SK-N-SH (cell line): ENCODE results near the gene CD79A. TPM values are rescaled to one million over a fixed set of nuclear protein-coding genes. Genes with fewer than 3 reads are reported as not detected.

Source experiments
- CTCF ChIA-PET: fragments of 300-600, 350-600 bp; formaldehyde crosslinking; extraction: SDS; loops from one replicate; lab custom pipeline; 2021; lab: Yijun Ruan, JAX
- POLR2A ChIA-PET: fragments of 350-600 bp; sonication (Branson Sonifier 250); formaldehyde crosslinking; extraction: SDS; loops from one replicate; lab custom pipeline; 2020; ENCODE audit warnings: antibody characterized with exemption, inconsistent platforms; lab: Yijun Ruan, JAX
- DNase-seq: peaks from one replicate; pipeline ENCODE4 v3.0.0; 2012
- H2AFZ ChIP-seq: fragments of 200-600 bp; sonication (generic); 2 replicates; pipeline ENCODE4 v1.8.1; 2016; ENCODE audit warnings: antibody characterized with exemption, mild to moderate bottlenecking, low read depth
- H3F3A ChIP-seq: fragments of 200-600 bp; sonication (generic); replicated peaks from 2 replicates; pipeline ENCODE3; 2016; ENCODE audit warnings: antibody characterized with exemption, mild to moderate bottlenecking; ENCODE audit not compliant: insufficient read depth
- H3K27ac ChIP-seq, 2 experiments: fragments of 200-500 bp in 1 of 2; fragments of 200-600 bp in 1 of 2; sonication (Bioruptor generic) in 1 of 2; sonication (generic), shearing (Covaris generic) in 1 of 2; 2 replicates each; pipeline versions ENCODE4 v1.5.1 to v1.6.1; 2014 to 2016; ENCODE audit warnings: low read depth in 2 of 2, inconsistent platforms in 1 of 2, low read length in 1 of 2, mild to moderate bottlenecking in 1 of 2, mixed read lengths in 1 of 2
- H3K27me3 ChIP-seq: fragments of 200-600 bp; sonication (generic), shearing (Covaris generic); 2 replicates; pipeline ENCODE4 v1.6.1; 2016; ENCODE audit warnings: mixed run types; ENCODE audit not compliant: insufficient read depth
- H3K36me3 ChIP-seq, 2 experiments: fragments of 200-500 bp in 1 of 2; fragments of 200-600 bp in 1 of 2; sonication (Bioruptor generic) in 1 of 2; sonication (generic) in 1 of 2; replicated peaks in 1 of 2; 2 replicates each; pipeline versions ENCODE3 to v1.5.1; 2014 to 2016; ENCODE audit warnings: low read length in 1 of 2, mild to moderate bottlenecking in 1 of 2; ENCODE audit not compliant: insufficient read depth in 2 of 2, control insufficient read depth in 1 of 2
- H3K4me1 ChIP-seq, 2 experiments: fragments of 200-500 bp in 1 of 2; fragments of 200-600 bp in 1 of 2; sonication (Bioruptor generic) in 1 of 2; sonication (generic), shearing (Covaris generic) in 1 of 2; 2 replicates each; pipeline versions ENCODE4 v1.5.1 to v1.6.1; 2014 to 2016; ENCODE audit warnings: low read depth in 1 of 2, low read length in 1 of 2, mixed run types in 1 of 2; ENCODE audit not compliant: insufficient read depth in 2 of 2, control insufficient read depth in 1 of 2
- H3K4me2 ChIP-seq: fragments of 200-600 bp; sonication (generic), shearing (Covaris generic); 2 replicates; pipeline ENCODE4 v1.6.1; 2017; ENCODE audit warnings: mixed run types
- H3K4me3 ChIP-seq, 2 experiments: fragments of 200-500 bp in 1 of 2; fragments of 200-600 bp in 1 of 2; sonication (Bioruptor generic) in 1 of 2; sonication (generic), shearing (Covaris generic) in 1 of 2; 2 replicates each; pipeline versions ENCODE4 v1.5.1 to v1.8.1; 2014 to 2016; ENCODE audit warnings: low read depth in 2 of 2, inconsistent platforms in 1 of 2, low read length in 1 of 2, mild to moderate bottlenecking in 1 of 2, mixed read lengths in 1 of 2, moderate library complexity in 1 of 2
- H3K79me2 ChIP-seq: fragments of 200-600 bp; sonication (generic); 2 replicates; pipeline ENCODE4 v1.8.1; 2017; ENCODE audit warnings: mild to moderate bottlenecking; ENCODE audit not compliant: insufficient read depth
- H3K9ac ChIP-seq: fragments of 200-600 bp; sonication (generic); 2 replicates; pipeline ENCODE4 v1.6.1; 2017; ENCODE audit warnings: mixed run types
- H3K9me2 ChIP-seq: fragments of 200-600 bp; sonication (generic); 2 replicates; pipeline ENCODE4 v1.6.1; 2017; ENCODE audit warnings: mixed run types
- H3K9me3 ChIP-seq: fragments of 200-600 bp; sonication (generic); 2 replicates; pipeline ENCODE4 v1.6.1; 2017; ENCODE audit warnings: mixed run types, mild to moderate bottlenecking, moderate library complexity
- H4K20me1 ChIP-seq: fragments of 200-600 bp; sonication (generic); 2 replicates; pipeline ENCODE4 v1.6.1; 2017; ENCODE audit warnings: mild to moderate bottlenecking, mixed run types; ENCODE audit not compliant: insufficient read depth
- EZH2phosphoT487 ChIP-seq: fragments of 200-600 bp; sonication (generic); IDR thresholded peaks from 2 replicates; pipeline ENCODE4 v1.6.1; 2017; ENCODE audit warnings: low read depth, mixed run types, mild to moderate bottlenecking, antibody characterized with exemption, moderate library complexity, borderline replicate concordance
- FOXJ3 ChIP-seq: sonication (generic); formaldehyde crosslinking; IDR thresholded peaks from 2 replicates; pipeline ENCODE4 v1.5.1; 2020; ENCODE audit warnings: mild to moderate bottlenecking, missing genetic modification reagents
- FOXM1 ChIP-seq: IDR thresholded peaks from 2 replicates; pipeline ENCODE4 v1.4.0; 2012; ENCODE audit warnings: low read depth, mild to moderate bottlenecking
- GABPA ChIP-seq: IDR thresholded peaks from 2 replicates; pipeline ENCODE4 v1.4.0; 2012; ENCODE audit warnings: low read depth, mild to moderate bottlenecking
- GATA2 ChIP-seq: sonication (generic); formaldehyde crosslinking; IDR thresholded peaks from 2 replicates; pipeline ENCODE4 v1.5.0; 2020; ENCODE audit warnings: mild to moderate bottlenecking, missing genetic modification reagents
- JUND ChIP-seq: IDR thresholded peaks from 2 replicates; pipeline ENCODE4 v1.4.0; 2012
- MAX ChIP-seq: IDR thresholded peaks from 2 replicates; pipeline ENCODE4 v1.4.0; 2012; ENCODE audit warnings: low read depth
- MEF2A ChIP-seq: IDR thresholded peaks from 2 replicates; pipeline ENCODE4 v1.4.0; 2012; ENCODE audit warnings: low read depth, borderline replicate concordance
- NFIC ChIP-seq: IDR thresholded peaks from 2 replicates; pipeline ENCODE4 v1.4.0; 2012; ENCODE audit warnings: borderline replicate concordance
- NRF1 ChIP-seq: IDR thresholded peaks from 2 replicates; pipeline ENCODE4 v1.6.1; 2012; ENCODE audit warnings: low read depth, mild to moderate bottlenecking, low read length
- RAD21 ChIP-seq: IDR thresholded peaks from 2 replicates; pipeline ENCODE4 v1.6.1; 2012; ENCODE audit warnings: mild to moderate bottlenecking, low read length
- RCOR1 ChIP-seq: fragments of 150-350 bp; IDR thresholded peaks from 2 replicates; pipeline ENCODE4 v1.6.1; 2017; ENCODE audit warnings: antibody characterized with exemption, low read length
- RFX5 ChIP-seq: IDR thresholded peaks from 2 replicates; pipeline ENCODE4 v1.6.1; 2012; ENCODE audit warnings: mild to moderate bottlenecking, improper control_type of control experiment, low read length
- SIN3A ChIP-seq: IDR thresholded peaks from 2 replicates; pipeline ENCODE4 v1.6.1; 2012; ENCODE audit warnings: low read depth, mild to moderate bottlenecking, low read length, moderate library complexity, borderline replicate concordance
- TCF12 ChIP-seq: IDR thresholded peaks from 2 replicates; pipeline ENCODE4 v1.4.0; 2012
- TEAD4 ChIP-seq: IDR thresholded peaks from 2 replicates; pipeline ENCODE4 v1.4.0; 2012; ENCODE audit warnings: mild to moderate bottlenecking, borderline replicate concordance; ENCODE audit not compliant: insufficient read depth
- USF1 ChIP-seq: IDR thresholded peaks from 2 replicates; pipeline ENCODE4 v1.4.0; 2012; ENCODE audit warnings: low read depth, borderline replicate concordance
- YY1 ChIP-seq: IDR thresholded peaks from 2 replicates; pipeline ENCODE4 v1.4.0; 2012; ENCODE audit warnings: low read depth, mild to moderate bottlenecking
- ZBTB33 ChIP-seq: IDR thresholded peaks from 2 replicates; pipeline ENCODE4 v1.4.0; 2012; ENCODE audit warnings: low read depth, borderline replicate concordance
- WGBS: methylation state at CpG from one replicate; pipeline ENCODE4 v1.1.6; 2017; ENCODE audit warnings: low lambda C conversion rate; 5-methylcytosine and 5-hydroxymethylcytosine counted together
- polyA plus RNA-seq, 3 experiments: library from polyadenylated mRNA; depleted of rRNA; stranded (reverse); fragments of >200 nt; gene quantifications; 2 replicates each; pipeline ENCODE4 v1.2.3, GENCODE V29; 2012
- TF ChIP-seq, protein P1 (sequence below): fragments of 150-350 bp; IDR thresholded peaks from 2 replicates; pipeline ENCODE4 v1.6.1; 2016; ENCODE audit warnings: mild to moderate bottlenecking, low read depth, low read length
- TF ChIP-seq, protein P2 (sequence below): fragments of 200-600 bp; sonication (generic); IDR thresholded peaks from 2 replicates; pipeline ENCODE4 v1.6.1; 2017; ENCODE audit warnings: antibody characterized with exemption, mild to moderate bottlenecking, moderate library complexity

The CD79A gene
- polyA plus RNA-seq, 1 of the 3 experiments (the other 2 are of a cell fraction), result 0.20 TPM

DNA sequence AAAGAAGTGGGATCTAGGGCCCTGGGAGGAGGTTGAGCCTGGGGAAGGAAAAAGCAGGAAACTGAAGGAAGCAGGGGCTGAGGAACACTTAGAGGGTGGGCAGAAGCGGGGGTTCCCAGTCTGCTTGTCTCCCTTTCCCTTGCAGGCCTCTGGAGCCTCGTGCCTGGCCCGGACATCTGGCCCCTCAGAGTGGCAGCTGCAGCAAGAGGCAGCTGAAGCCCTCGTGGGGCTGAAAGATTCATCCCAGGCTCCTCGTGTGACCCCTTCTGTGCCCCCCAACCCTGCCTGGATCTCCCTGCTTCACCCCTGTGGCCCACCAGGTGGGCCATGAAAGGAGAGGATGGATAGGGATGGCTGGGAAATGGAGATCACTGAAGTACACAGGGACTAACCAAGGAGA is 26.7 kb upstream of the CD79A start:
- H3K27ac ChIP-seq, result no peak overlapping the region
- H3K4me2 ChIP-seq, result no peak overlapping the region
- no peaks in the 10 kb centered on the region for H3K36me3 ChIP-seq
- no peaks in the 10 kb centered on the region for H3K9me3 ChIP-seq
- H3K4me1 ChIP-seq, result no peaks in the 10 kb centered on the region
- POLR2A ChIA-PET, result interaction anchor here (0.7 to 1.0 kb wide), 2 partner anchors 9 to 10 kb away, joined by 3 to 5 read pairs; partner anchors contain the start of gene RPS19
- H3K79me2 ChIP-seq, result no peaks in the 10 kb centered on the region
- peaks cover 60% of the 10 kb centered on the region for H3K27me3 ChIP-seq
- CTCF ChIA-PET, result interaction anchor here (0.7 to 5.5 kb wide), 6 partner anchors 8 to 144 kb away, joined by 3 to 34 read pairs (median 6); no protein-coding TSS in a partner anchor
- H3K9ac ChIP-seq, result no peak overlapping the region
- H4K20me1 ChIP-seq, result no peaks in the 10 kb centered on the region
- no peaks in the 10 kb centered on the region for H3F3A ChIP-seq
- TF ChIP-seq FOXM1, result no peak
- TF ChIP-seq, protein P1, sequence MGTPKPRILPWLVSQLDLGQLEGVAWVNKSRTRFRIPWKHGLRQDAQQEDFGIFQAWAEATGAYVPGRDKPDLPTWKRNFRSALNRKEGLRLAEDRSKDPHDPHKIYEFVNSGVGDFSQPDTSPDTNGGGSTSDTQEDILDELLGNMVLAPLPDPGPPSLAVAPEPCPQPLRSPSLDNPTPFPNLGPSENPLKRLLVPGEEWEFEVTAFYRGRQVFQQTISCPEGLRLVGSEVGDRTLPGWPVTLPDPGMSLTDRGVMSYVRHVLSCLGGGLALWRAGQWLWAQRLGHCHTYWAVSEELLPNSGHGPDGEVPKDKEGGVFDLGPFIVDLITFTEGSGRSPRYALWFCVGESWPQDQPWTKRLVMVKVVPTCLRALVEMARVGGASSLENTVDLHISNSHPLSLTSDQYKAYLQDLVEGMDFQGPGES, result no peak
- TF ChIP-seq RFX5, result no peak
- TF ChIP-seq, protein P2, sequence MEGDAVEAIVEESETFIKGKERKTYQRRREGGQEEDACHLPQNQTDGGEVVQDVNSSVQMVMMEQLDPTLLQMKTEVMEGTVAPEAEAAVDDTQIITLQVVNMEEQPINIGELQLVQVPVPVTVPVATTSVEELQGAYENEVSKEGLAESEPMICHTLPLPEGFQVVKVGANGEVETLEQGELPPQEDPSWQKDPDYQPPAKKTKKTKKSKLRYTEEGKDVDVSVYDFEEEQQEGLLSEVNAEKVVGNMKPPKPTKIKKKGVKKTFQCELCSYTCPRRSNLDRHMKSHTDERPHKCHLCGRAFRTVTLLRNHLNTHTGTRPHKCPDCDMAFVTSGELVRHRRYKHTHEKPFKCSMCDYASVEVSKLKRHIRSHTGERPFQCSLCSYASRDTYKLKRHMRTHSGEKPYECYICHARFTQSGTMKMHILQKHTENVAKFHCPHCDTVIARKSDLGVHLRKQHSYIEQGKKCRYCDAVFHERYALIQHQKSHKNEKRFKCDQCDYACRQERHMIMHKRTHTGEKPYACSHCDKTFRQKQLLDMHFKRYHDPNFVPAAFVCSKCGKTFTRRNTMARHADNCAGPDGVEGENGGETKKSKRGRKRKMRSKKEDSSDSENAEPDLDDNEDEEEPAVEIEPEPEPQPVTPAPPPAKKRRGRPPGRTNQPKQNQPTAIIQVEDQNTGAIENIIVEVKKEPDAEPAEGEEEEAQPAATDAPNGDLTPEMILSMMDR, result no peak
- TF ChIP-seq NFIC, result no peak
- WGBS, result 25% methylated on average over 3 of the region's 5 CpGs
- H2AFZ ChIP-seq, result no peak overlapping the region
- H3K4me3 ChIP-seq, result no peak overlapping the region
- H3K9me2 ChIP-seq, result no peaks in the 10 kb centered on the region
- no peak for DNase-seq

GRCh38 chr19:41851456-41851855 is 25.6 kb upstream of the CD79A start:
- H3K27me3 ChIP-seq, result peaks cover 65% of the 10 kb centered on the region
- no peak overlapping the region for H2AFZ ChIP-seq
- 20% methylated on average over 4 of the region's 4 CpGs for WGBS
- H3K4me3 ChIP-seq, result no peak overlapping the region
- CTCF ChIA-PET, result interaction anchor here (1.3 to 5.5 kb wide), 5 partner anchors 15 to 145 kb away, joined by 3 to 34 read pairs (median 6); no protein-coding TSS in a partner anchor
- H3K4me1 ChIP-seq, result no peaks in the 10 kb centered on the region
- no peaks in the 10 kb centered on the region for H3F3A ChIP-seq
- H3K9me3 ChIP-seq, result no peaks in the 10 kb centered on the region
- H3K4me2 ChIP-seq, result no peak overlapping the region
- no peaks in the 10 kb centered on the region for H4K20me1 ChIP-seq
- no peaks in the 10 kb centered on the region for H3K79me2 ChIP-seq
- DNase-seq, result no peak
- TF ChIP-seq EZH2phosphoT487, result no peak
- TF ChIP-seq RCOR1, result no peak
- no peak for TF ChIP-seq NRF1
- TF ChIP-seq JUND, result no peak
- no peak for TF ChIP-seq MAX
- no peak for TF ChIP-seq MEF2A
- no peak for TF ChIP-seq GABPA
- TF ChIP-seq RAD21, result no peak
- TF ChIP-seq GATA2 (CRISPR knock-in tag), result no peak
- TF ChIP-seq RFX5, result no peak
- TF ChIP-seq FOXM1, result no peak
- TF ChIP-seq TCF12, result no peak
- TF ChIP-seq USF1, result no peak
- no peak for TF ChIP-seq SIN3A
- TF ChIP-seq, protein P1, result no peak
- no peak for TF ChIP-seq TEAD4
- TF ChIP-seq ZBTB33, result no peak
- no peak for TF ChIP-seq YY1
- TF ChIP-seq FOXJ3 (CRISPR knock-in tag), result no peak
- no peaks in the 10 kb centered on the region for H3K36me3 ChIP-seq
- POLR2A ChIA-PET, result interaction anchor here (0.8 kb wide), 1 partner anchor 8 kb away, joined by 3 read pairs; the partner anchor contains the start of gene RPS19
- H3K9me2 ChIP-seq, result no peaks in the 10 kb centered on the region
- no peak overlapping the region for H3K27ac ChIP-seq
- H3K9ac ChIP-seq, result no peak overlapping the region
